ENCODE results near the gene LRGUK. TPM values are rescaled to one million over a fixed set of nuclear protein-coding genes. Genes with fewer than 3 reads are reported as not detected.

Gene LRGUK
- total RNA-seq, 1 experiment from 2014 or later = 1.9 TPM

DNA sequence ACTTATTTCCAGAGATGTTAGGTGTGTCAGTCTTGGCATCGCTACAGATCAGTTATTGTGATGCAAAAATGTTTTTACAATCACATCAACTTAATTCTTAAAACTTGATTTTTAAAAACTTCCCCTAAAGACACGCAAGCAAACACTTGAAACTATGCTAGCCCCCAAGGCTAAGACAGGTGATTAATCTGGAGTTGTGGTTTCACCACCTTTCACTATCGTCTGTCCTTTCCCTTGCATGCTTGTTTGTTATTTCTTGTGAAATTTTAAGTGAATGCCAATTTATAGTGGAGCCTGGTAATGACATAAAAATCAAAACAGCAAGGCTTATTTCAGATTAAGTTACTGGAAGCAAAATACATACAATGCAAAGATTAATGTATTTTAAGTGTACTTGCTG lies 119.2 kb downstream of the LRGUK start (continued):
- TF ChIP-seq, protein P1, sequence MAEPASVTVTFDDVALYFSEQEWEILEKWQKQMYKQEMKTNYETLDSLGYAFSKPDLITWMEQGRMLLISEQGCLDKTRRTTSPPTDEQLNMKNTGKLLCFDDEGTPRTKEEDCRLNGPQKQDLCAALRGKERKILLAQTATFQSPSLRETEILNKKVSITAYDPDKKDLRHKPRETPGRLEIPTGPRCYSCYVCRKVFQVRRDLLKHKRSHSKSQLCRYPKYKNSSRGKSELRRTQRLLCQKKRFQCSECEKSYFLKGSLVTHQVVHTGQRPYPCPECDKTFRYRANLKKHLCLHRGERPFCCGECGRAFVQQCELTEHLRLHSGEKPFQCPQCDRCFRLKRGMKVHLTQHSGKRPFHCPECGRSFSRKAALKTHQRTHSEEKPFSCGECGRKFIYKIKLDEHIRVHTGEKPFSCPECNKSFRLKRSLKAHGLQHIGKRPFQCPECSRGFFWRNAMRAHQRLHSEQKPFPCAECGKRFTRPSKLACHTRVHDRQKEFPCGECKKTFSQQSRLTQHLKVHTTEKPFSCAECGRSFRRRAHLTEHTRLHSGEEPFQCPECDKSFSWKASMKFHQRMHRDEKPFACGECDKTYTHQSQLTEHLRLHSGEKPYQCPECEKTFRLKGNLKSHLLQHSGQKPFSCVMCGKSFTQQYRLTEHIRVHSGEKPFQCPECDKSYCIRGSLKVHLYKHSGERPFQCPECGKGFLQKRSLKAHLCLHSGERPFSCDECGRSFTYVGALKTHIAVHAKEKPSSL (CRISPR knock-in tag; conservative IDR thresholded peaks at IDR 0.05) = no peak
- TF ChIP-seq, protein P2, sequence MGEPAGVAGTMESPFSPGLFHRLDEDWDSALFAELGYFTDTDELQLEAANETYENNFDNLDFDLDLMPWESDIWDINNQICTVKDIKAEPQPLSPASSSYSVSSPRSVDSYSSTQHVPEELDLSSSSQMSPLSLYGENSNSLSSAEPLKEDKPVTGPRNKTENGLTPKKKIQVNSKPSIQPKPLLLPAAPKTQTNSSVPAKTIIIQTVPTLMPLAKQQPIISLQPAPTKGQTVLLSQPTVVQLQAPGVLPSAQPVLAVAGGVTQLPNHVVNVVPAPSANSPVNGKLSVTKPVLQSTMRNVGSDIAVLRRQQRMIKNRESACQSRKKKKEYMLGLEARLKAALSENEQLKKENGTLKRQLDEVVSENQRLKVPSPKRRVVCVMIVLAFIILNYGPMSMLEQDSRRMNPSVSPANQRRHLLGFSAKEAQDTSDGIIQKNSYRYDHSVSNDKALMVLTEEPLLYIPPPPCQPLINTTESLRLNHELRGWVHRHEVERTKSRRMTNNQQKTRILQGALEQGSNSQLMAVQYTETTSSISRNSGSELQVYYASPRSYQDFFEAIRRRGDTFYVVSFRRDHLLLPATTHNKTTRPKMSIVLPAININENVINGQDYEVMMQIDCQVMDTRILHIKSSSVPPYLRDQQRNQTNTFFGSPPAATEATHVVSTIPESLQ (CRISPR knock-in tag; IDR thresholded peaks at IDR 0.05) = no peak
- TF ChIP-seq JUN (CRISPR knock-in tag; IDR thresholded peaks at IDR 0.05) = no peak
- TF ChIP-seq ZNF263 (CRISPR knock-in tag; IDR thresholded peaks at IDR 0.05; ENCODE audit: low read depth) = no peak
- no peak for TF ChIP-seq RORB (CRISPR knock-in tag; IDR thresholded peaks at IDR 0.05)
- TF ChIP-seq CBFB (CRISPR knock-in tag; IDR thresholded peaks at IDR 0.05; ENCODE audit: low read depth) = no peak
- no peak for TF ChIP-seq ZNF138 (CRISPR knock-in tag; conservative IDR thresholded peaks at IDR 0.05)

DNA sequence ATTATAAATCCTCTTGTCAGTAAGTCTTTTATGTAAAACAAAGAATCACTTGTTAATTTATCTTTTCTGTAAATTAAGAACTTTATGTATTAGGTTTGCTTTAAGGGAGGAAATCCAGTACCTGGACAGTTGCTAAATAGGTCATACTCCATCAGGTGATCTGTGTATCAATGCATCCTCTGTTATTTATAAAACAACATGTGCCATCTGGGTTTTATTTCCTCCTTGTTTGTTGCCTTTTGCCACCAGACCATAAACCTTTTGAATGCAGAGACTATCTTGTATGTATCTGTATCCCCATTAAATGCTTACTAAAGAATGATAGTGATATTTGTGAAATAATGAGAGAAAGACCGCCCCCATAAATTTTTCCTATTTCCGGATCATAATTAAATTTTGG lies 119.6 kb downstream of the LRGUK start:
- TF ChIP-seq ZNF121 (CRISPR knock-in tag; IDR thresholded peaks at IDR 0.05) (no peak), ZNF671 (CRISPR knock-in tag; IDR thresholded peaks at IDR 0.05) (no peak), JUN (CRISPR knock-in tag; IDR thresholded peaks at IDR 0.05) (no peak), CREM (CRISPR knock-in tag; IDR thresholded peaks at IDR 0.05) (no peak), ZNF138 (CRISPR knock-in tag; conservative IDR thresholded peaks at IDR 0.05) (no peak), NFATC4 (CRISPR knock-in tag; IDR thresholded peaks at IDR 0.05) (no peak)
- TF ChIP-seq, protein P3, sequence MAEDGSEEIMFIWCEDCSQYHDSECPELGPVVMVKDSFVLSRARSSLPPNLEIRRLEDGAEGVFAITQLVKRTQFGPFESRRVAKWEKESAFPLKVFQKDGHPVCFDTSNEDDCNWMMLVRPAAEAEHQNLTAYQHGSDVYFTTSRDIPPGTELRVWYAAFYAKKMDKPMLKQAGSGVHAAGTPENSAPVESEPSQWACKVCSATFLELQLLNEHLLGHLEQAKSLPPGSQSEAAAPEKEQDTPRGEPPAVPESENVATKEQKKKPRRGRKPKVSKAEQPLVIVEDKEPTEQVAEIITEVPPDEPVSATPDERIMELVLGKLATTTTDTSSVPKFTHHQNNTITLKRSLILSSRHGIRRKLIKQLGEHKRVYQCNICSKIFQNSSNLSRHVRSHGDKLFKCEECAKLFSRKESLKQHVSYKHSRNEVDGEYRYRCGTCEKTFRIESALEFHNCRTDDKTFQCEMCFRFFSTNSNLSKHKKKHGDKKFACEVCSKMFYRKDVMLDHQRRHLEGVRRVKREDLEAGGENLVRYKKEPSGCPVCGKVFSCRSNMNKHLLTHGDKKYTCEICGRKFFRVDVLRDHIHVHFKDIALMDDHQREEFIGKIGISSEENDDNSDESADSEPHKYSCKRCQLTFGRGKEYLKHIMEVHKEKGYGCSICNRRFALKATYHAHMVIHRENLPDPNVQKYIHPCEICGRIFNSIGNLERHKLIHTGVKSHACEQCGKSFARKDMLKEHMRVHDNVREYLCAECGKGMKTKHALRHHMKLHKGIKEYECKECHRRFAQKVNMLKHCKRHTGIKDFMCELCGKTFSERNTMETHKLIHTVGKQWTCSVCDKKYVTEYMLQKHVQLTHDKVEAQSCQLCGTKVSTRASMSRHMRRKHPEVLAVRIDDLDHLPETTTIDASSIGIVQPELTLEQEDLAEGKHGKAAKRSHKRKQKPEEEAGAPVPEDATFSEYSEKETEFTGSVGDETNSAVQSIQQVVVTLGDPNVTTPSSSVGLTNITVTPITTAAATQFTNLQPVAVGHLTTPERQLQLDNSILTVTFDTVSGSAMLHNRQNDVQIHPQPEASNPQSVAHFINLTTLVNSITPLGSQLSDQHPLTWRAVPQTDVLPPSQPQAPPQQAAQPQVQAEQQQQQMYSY (CRISPR knock-in tag; IDR thresholded peaks at IDR 0.05) = no peak
- peaks cover 6% of the 10 kb centered on the region for H3K27me3 Mint-ChIP-seq (ENCODE audit: low read depth)
- POLR2A ChIA-PET = no interaction called here
- no peak overlapping the region for H3K4me3 Mint-ChIP-seq
- DNase-seq (ENCODE audit: low spot score) (no peak), ATAC-seq (no peak)
- CTCF ChIA-PET = no interaction called here
- H3K4me1 Mint-ChIP-seq = peaks cover 3% of the 10 kb centered on the region; the same call in 1 of the 2 replicates
- H3K36me3 Mint-ChIP-seq = peaks cover 3% of the 10 kb centered on the region
- no peak overlapping the region for H3K27ac Mint-ChIP-seq
- H3K9me3 Mint-ChIP-seq = peaks cover 20% of the 10 kb centered on the region

DNA sequence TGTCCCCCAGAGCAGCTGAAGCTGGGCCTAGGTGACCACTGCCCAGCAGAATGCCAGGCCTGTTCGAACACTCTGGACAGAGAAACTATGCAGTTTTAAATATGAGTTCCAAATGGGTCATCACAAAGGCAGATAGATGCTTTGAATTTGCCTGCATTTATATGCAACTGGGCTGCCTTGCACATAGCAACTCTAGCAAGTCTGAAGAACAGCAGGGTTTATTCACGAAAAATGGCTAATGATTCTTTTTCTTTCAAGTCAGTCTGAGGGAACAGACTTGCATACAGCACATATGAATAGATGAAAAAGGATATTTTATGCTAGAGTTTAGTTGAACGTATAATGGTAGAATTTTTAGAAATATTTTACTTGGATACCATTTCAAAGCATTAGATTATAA lies 121.1 kb downstream of the LRGUK start:
- POLR2A ChIA-PET = no interaction called here
- H3K9me3 Mint-ChIP-seq = peaks cover 9% of the 10 kb centered on the region
- DNase-seq (ENCODE audit: low spot score) (no peak), ATAC-seq (no peak)
- no peak overlapping the region for H3K4me3 Mint-ChIP-seq
- peaks cover 3% of the 10 kb centered on the region; the same call in 1 of the 2 replicates for H3K4me1 Mint-ChIP-seq
- peaks cover 1% of the 10 kb centered on the region for H3K27me3 Mint-ChIP-seq (ENCODE audit: low read depth)
- no peak overlapping the region for H3K27ac Mint-ChIP-seq
- no peaks in the 10 kb centered on the region for H3K36me3 Mint-ChIP-seq
- CTCF ChIA-PET = no interaction called here
- TF ChIP-seq SP1 (CRISPR knock-in tag; conservative IDR thresholded peaks at IDR 0.05) = no peak
- no peak for TF ChIP-seq ZNF317 (CRISPR knock-in tag; IDR thresholded peaks at IDR 0.05; ENCODE audit: borderline replicate concordance, low read depth)
- TF ChIP-seq ZNF121 (CRISPR knock-in tag; IDR thresholded peaks at IDR 0.05) = no peak
- TF ChIP-seq, protein P4, sequence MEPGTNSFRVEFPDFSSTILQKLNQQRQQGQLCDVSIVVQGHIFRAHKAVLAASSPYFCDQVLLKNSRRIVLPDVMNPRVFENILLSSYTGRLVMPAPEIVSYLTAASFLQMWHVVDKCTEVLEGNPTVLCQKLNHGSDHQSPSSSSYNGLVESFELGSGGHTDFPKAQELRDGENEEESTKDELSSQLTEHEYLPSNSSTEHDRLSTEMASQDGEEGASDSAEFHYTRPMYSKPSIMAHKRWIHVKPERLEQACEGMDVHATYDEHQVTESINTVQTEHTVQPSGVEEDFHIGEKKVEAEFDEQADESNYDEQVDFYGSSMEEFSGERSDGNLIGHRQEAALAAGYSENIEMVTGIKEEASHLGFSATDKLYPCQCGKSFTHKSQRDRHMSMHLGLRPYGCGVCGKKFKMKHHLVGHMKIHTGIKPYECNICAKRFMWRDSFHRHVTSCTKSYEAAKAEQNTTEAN (CRISPR knock-in tag; IDR thresholded peaks at IDR 0.05) = no peak
- TF ChIP-seq, protein P2 (CRISPR knock-in tag; IDR thresholded peaks at IDR 0.05) = no peak
- TF ChIP-seq, protein P3 (CRISPR knock-in tag; IDR thresholded peaks at IDR 0.05) = no peak
- TF ChIP-seq FOXK1 (CRISPR knock-in tag; IDR thresholded peaks at IDR 0.05) = no peak
- TF ChIP-seq KAT7 (CRISPR knock-in tag; IDR thresholded peaks at IDR 0.05; ENCODE audit: borderline replicate concordance) = no peak
- TF ChIP-seq ZNF396 (CRISPR knock-in tag; IDR thresholded peaks at IDR 0.05; ENCODE audit: borderline replicate concordance) = no peak
- TF ChIP-seq GRHL2 (CRISPR knock-in tag; IDR thresholded peaks at IDR 0.05; ENCODE audit: insufficient replicate concordance, severe bottlenecking) = no peak
